ENCODE results near the gene PPM1A. TPM values are rescaled to one million over a fixed set of nuclear protein-coding genes. Genes with fewer than 3 reads are reported as not detected.

The PPM1A gene
- total and polyA plus RNA-seq, 2 experiments from 2014 or later: 29.8 to 34.1 TPM

- no peak for TF ChIP-seq EZH2phosphoT487 (IDR thresholded peaks at IDR 0.05; ENCODE audit: unreplicated experiment)
- peak in 1 of 2 experiments; percentile 33; a peak in 3 of 4 replicates for TF ChIP-seq CTCF (conservative IDR thresholded peaks at IDR 0.05; ENCODE audit: low read depth in 2 of 2)
- no peak for TF ChIP-seq CREB1 (CRISPR knock-in tag; IDR thresholded peaks at IDR 0.05; ENCODE audit: low read depth)
- no peak for TF ChIP-seq POLR2AphosphoS5 (IDR thresholded peaks at IDR 0.05; ENCODE audit: low read depth)
- no peak for TF ChIP-seq STAT1 (IDR thresholded peaks at IDR 0.05; ENCODE audit: unreplicated experiment)
- no peak for TF ChIP-seq NANOG (IDR thresholded peaks at IDR 0.05; ENCODE audit: borderline replicate concordance)
- no peak for TF ChIP-seq ZNF462 (CRISPR knock-in tag; IDR thresholded peaks at IDR 0.05)
- no peak for TF ChIP-seq ZNF331 (CRISPR knock-in tag; IDR thresholded peaks at IDR 0.05; ENCODE audit: low read depth)
- Mint-ChIP-seq H3K27me3 (ENCODE audit: insufficient read depth, low read depth, poor library complexity) (peaks cover 4% of the 10 kb centered on the region), H3K4me1 (peaks cover 56% of the 10 kb centered on the region), H3K9me3 (no peaks in the 10 kb centered on the region), H3K36me3 (ENCODE audit: low read depth) (peaks cover 3% of the 10 kb centered on the region; the same call in 2 of the 3 replicates), H3K4me3 (no peak overlapping the region), H3K27ac (no peak overlapping the region)
- no peak overlapping the region for H2AFZ ChIP-seq
- H3K27ac ChIP-seq (ENCODE audit: low read depth): no peak overlapping the region
- ATAC-seq (no peak), DNase-seq (ENCODE audit: low spot score) (no peak)
- no peak overlapping the region for H3K4me2 ChIP-seq
- H3K4me3 ChIP-seq: no peak overlapping the region
- peaks cover 100% of the 10 kb centered on the region for H3K79me2 ChIP-seq (replicated peaks; ENCODE audit: insufficient read depth)
- no peaks in the 10 kb centered on the region for H3K36me3 ChIP-seq (ENCODE audit: insufficient read depth)
- H3K27me3 ChIP-seq (ENCODE audit: insufficient read depth): no peaks in the 10 kb centered on the region
- no peaks in the 10 kb centered on the region for H4K20me1 ChIP-seq (replicated peaks; ENCODE audit: insufficient read depth)
- no peaks in the 10 kb centered on the region for H3K9me2 ChIP-seq (ENCODE audit: insufficient read depth)
- H3K4me1 ChIP-seq (ENCODE audit: insufficient read depth): peaks cover 42% of the 10 kb centered on the region
- H3F3A ChIP-seq (replicated peaks; ENCODE audit: low read depth): no peaks in the 10 kb centered on the region
Observed at GRCh38 chr14:60272177-60272576, 23.2 kb downstream of the PPM1A start.

All from GM23338 (cell line).